Stomach (tissue), 9 donors: ENCODE data around the gene GNAS-AS1. TPM values are rescaled to one million over a fixed set of nuclear protein-coding genes. Genes with fewer than 3 reads are reported as not detected.

Experiments
- DNase-seq, 2 donors: peaks; one replicate each; pipeline versions ENCODE4 v3.0.0 to v3.0.0-alpha.2; 2013 to 2019
- H3K27ac ChIP-seq, 5 donors: fragments of 200-600 bp in 4 of 5; sonication (generic) in 4 of 5; one replicate each; pipeline ENCODE4 v1.5.1; 2013 to 2019; ENCODE audit warnings: mild to moderate bottlenecking in 1 of 5, moderate library complexity in 1 of 5
- H3K27me3 ChIP-seq, 3 donors: fragments of 200-600 bp; sonication (generic); one replicate each; pipeline ENCODE4 v1.5.1; 2017 to 2019; ENCODE audit warnings: mixed run types in 1 of 3
- H3K36me3 ChIP-seq, 4 donors: fragments of 200-600 bp; sonication (generic); 1 replicate in 3 of 4; 2 replicates in 1 of 4; pipeline ENCODE4 v1.5.1; 2016 to 2019
- H3K4me1 ChIP-seq, 4 donors: fragments of 200-600 bp; sonication (generic); one replicate each; pipeline ENCODE4 v1.5.1; 2016 to 2019
- H3K4me3 ChIP-seq, 4 donors: fragments of 200-600 bp; sonication (generic) in 3 of 4; one replicate each; pipeline ENCODE4 v1.5.1; 2016 to 2019; ENCODE audit warnings: mild to moderate bottlenecking in 1 of 4
- H3K9me3 ChIP-seq, 4 donors: fragments of 200-600 bp; sonication (generic); one replicate each; pipeline ENCODE4 v1.5.1; 2016 to 2019
- CTCF ChIP-seq, 7 experiments: fragments of 450-650 bp in 4 of 7; fragments of 200-600 bp in 3 of 7; sonication (generic) in 3 of 7; IDR thresholded peaks; one replicate each; pipeline ENCODE4 v1.5.1; 2016 to 2019; ENCODE audit warnings: antibody characterized with exemption in 7 of 7, control low read depth in 2 of 7, mild to moderate bottlenecking in 1 of 7
- EP300 ChIP-seq: sonication (generic); formaldehyde crosslinking; IDR thresholded peaks from one replicate; pipeline ENCODE4 v1.6.1; 2017; ENCODE audit warnings: antibody characterized with exemption
- POLR2A ChIP-seq, 4 donors: fragments of 450-650 bp; IDR thresholded peaks; one replicate each; pipeline ENCODE4 v1.6.1; 2016; ENCODE audit warnings: antibody characterized with exemption in 4 of 4, control low read depth in 2 of 4, mild to moderate bottlenecking in 1 of 4, moderate library complexity in 1 of 4
- POLR2AphosphoS5 ChIP-seq, 3 donors: sonication (generic); formaldehyde crosslinking; IDR thresholded peaks; one replicate each; pipeline ENCODE4 v1.6.1; 2016; ENCODE audit warnings: antibody characterized with exemption in 3 of 3
- WGBS, 5 donors: extraction: QIAGEN DNeasy Blood & Tissue Kit in 3 of 5; methylation state at CpG; one replicate each; pipeline versions ENCODE4 v1.1.5 to v1.1.7; 2013 to 2018; 5-methylcytosine and 5-hydroxymethylcytosine counted together
- intact Hi-C: fragments of 100-400 bp; cut with DNase I; formaldehyde crosslinking; loops from one replicate; pipeline ENCODE4 v1.15.1; 2023; ENCODE audit warnings: low total_unique reads
- polyA plus RNA-seq, 3 donors: library from polyadenylated mRNA; stranded (reverse); fragments of 200-250 nt; gene quantifications; one replicate each; pipeline ENCODE4 v1.2.3, GENCODE V29; 2013
- total RNA-seq, 5 donors: library from RNA; depleted of rRNA; stranded (reverse); fragments of >200 nt; gene quantifications; one replicate each; pipeline versions ENCODE4 v1.1.0 to v1.2.3, GENCODE V29; 2014 to 2016
- donor health status: healthy with polysubstance abuse.
- donor health status: Bipolar disorder and iron deficiency.
- donor health status: healthy.

GNAS-AS1 gene
- total and polyA plus RNA-seq, 8 donors = 0.15 to 45.5 (median 1.8) TPM; not detected in 4

- Histone ChIP-seq H3K36me3 (no peaks in the 10 kb centered on the region), H3K27ac (no peak overlapping the region), H3K4me3 (peak overlapping the region in 2 of 4 donors; percentile 9 to 22), H3K27me3 (peaks cover 0 to 95% (median 45%) of the 10 kb centered on the region in 3 donors), H3K9me3 (no peaks in the 10 kb centered on the region), H3K4me1 (peaks cover 0 to 17% (median 10%) of the 10 kb centered on the region in 4 donors)
- whole genome bisulfite sequencing, 5 donors = 36 to 61% (median 52%) methylated on average over 26 to 27 of the region's 27 CpGs
- DNase-seq = peak in 1 of 2 donors; percentile 73
- TF ChIP-seq POLR2A (IDR thresholded peaks at IDR 0.05) (no peak), POLR2AphosphoS5 (IDR thresholded peaks at IDR 0.05) (no peak), EP300 (no peak), CTCF (IDR thresholded peaks at IDR 0.05) (peak in 2 of 7 experiments; percentile 7 to 12)
- intact Hi-C loops = no loop called here
Observed at GRCh38 chr20:58839474-58839874, 11.2 kb downstream of the GNAS-AS1 start.

GRCh38 chr20:58838174-58838573 is 12.5 kb downstream of the GNAS-AS1 start:
- WGBS, 5 donors = 59 to 72% (median 69%) methylated on average over 4 of the region's 4 CpGs
- DNase-seq = no peak
- TF ChIP-seq CTCF (IDR thresholded peaks at IDR 0.05) (no peak), EP300 (no peak), POLR2AphosphoS5 (IDR thresholded peaks at IDR 0.05) (no peak), POLR2A (IDR thresholded peaks at IDR 0.05) (no peak)
- no peaks in the 10 kb centered on the region for H3K36me3 ChIP-seq
- no peaks in the 10 kb centered on the region for H3K9me3 ChIP-seq
- no peak overlapping the region for H3K27ac ChIP-seq
- no peak overlapping the region for H3K4me3 ChIP-seq
- peaks cover 0 to 91% (median 41%) of the 10 kb centered on the region in 3 donors for H3K27me3 ChIP-seq
- intact Hi-C loops = no loop called here
- H3K4me1 ChIP-seq = peaks cover 0 to 17% (median 10%) of the 10 kb centered on the region in 4 donors

GRCh38 chr20:58837717-58838116 is 13.0 kb downstream of the GNAS-AS1 start:
- intact Hi-C loops = no loop called here
- DNase-seq = no peak
- Histone ChIP-seq H3K9me3 (no peaks in the 10 kb centered on the region), H3K4me1 (peaks cover 0 to 17% (median 10%) of the 10 kb centered on the region in 4 donors), H3K36me3 (no peaks in the 10 kb centered on the region), H3K4me3 (no peak overlapping the region), H3K27me3 (peaks cover 0 to 91% (median 36%) of the 10 kb centered on the region in 3 donors), H3K27ac (no peak overlapping the region)
- TF ChIP-seq CTCF (IDR thresholded peaks at IDR 0.05) (no peak), POLR2A (IDR thresholded peaks at IDR 0.05) (no peak), POLR2AphosphoS5 (IDR thresholded peaks at IDR 0.05) (no peak)
- 67 to 86% (median 82%) methylated on average over 1 of the region's 1 CpG for WGBS, 5 donors

GRCh38 chr20:58836616-58837204 is 14.0 kb downstream of the GNAS-AS1 start:
- Histone ChIP-seq H3K27me3 (peaks cover 0 to 81% (median 29%) of the 10 kb centered on the region in 3 donors), H3K9me3 (no peaks in the 10 kb centered on the region), H3K36me3 (no peaks in the 10 kb centered on the region), H3K27ac (no peak overlapping the region), H3K4me3 (no peak overlapping the region), H3K4me1 (peaks cover 0 to 17% (median 10%) of the 10 kb centered on the region in 4 donors)
- 83 to 86% (median 84%) methylated on average over 10 of the region's 10 CpGs for WGBS, 5 donors
- intact Hi-C loops = no loop called here
- DNase-seq = no peak
- TF ChIP-seq CTCF (IDR thresholded peaks at IDR 0.05) (no peak), EP300 (no peak), POLR2AphosphoS5 (IDR thresholded peaks at IDR 0.05) (no peak), POLR2A (IDR thresholded peaks at IDR 0.05) (no peak)
